ENCODE data around the gene HTR1B.

The HTR1B gene

GRCh38 chr6:77440206-77440976 is 22.9 kb downstream of the HTR1B start:
- Mint-ChIP-seq H3K27me3 (no peaks in the 10 kb centered on the region), H3K4me3 (no peak overlapping the region), H3K9me3 (peaks cover 3% of the 10 kb centered on the region), H3K4me1 (ENCODE audit: low read depth) (no peaks in the 10 kb centered on the region), H3K36me3 (ENCODE audit: low read depth) (no peaks in the 10 kb centered on the region), H3K27ac (no peak overlapping the region)
- no peak for DNase-seq

- DNase-seq = no peak
- H3K27ac Mint-ChIP-seq = no peak overlapping the region
- no peak overlapping the region for H3K4me3 Mint-ChIP-seq
- no peaks in the 10 kb centered on the region for H3K27me3 Mint-ChIP-seq
- no peaks in the 10 kb centered on the region for H3K9me3 Mint-ChIP-seq
- H3K36me3 Mint-ChIP-seq (ENCODE audit: low read depth) = no peaks in the 10 kb centered on the region
- H3K4me1 Mint-ChIP-seq (ENCODE audit: low read depth) = no peaks in the 10 kb centered on the region
Observed at GRCh38 chr6:77433888-77434287, 29.4 kb downstream of the HTR1B start.

- Mint-ChIP-seq H3K4me3 (no peak overlapping the region), H3K27ac (no peak overlapping the region), H3K9me3 (no peaks in the 10 kb centered on the region), H3K27me3 (no peaks in the 10 kb centered on the region), H3K36me3 (ENCODE audit: low read depth) (no peaks in the 10 kb centered on the region), H3K4me1 (ENCODE audit: low read depth) (no peaks in the 10 kb centered on the region)
- no peak for DNase-seq
Observed at GRCh38 chr6:77430504-77430903, 32.8 kb downstream of the HTR1B start.

- H3K27ac Mint-ChIP-seq = no peak overlapping the region
- no peaks in the 10 kb centered on the region for H3K9me3 Mint-ChIP-seq
- H3K4me3 Mint-ChIP-seq = no peak overlapping the region
- no peak for DNase-seq
- no peaks in the 10 kb centered on the region for H3K27me3 Mint-ChIP-seq
- no peaks in the 10 kb centered on the region for H3K36me3 Mint-ChIP-seq (ENCODE audit: low read depth)
- no peaks in the 10 kb centered on the region for H3K4me1 Mint-ChIP-seq (ENCODE audit: low read depth)
Observed at GRCh38 chr6:77425671-77426070, 37.6 kb downstream of the HTR1B start.

GRCh38 chr6:77425216-77425615 is 38.1 kb downstream of the HTR1B start:
- no peak overlapping the region for H3K4me3 Mint-ChIP-seq

GRCh38 chr6:77424761-77425160 is 38.5 kb downstream of the HTR1B start:
- Mint-ChIP-seq H3K9me3 (no peaks in the 10 kb centered on the region), H3K27me3 (no peaks in the 10 kb centered on the region), H3K4me3 (no peak overlapping the region), H3K4me1 (ENCODE audit: low read depth) (no peaks in the 10 kb centered on the region), H3K36me3 (ENCODE audit: low read depth) (no peaks in the 10 kb centered on the region), H3K27ac (no peak overlapping the region)
- no peak for DNase-seq

More at GRCh38 chr6:77425216-77425615, 38.1 kb downstream of the HTR1B start:
- H3K9me3 Mint-ChIP-seq = no peaks in the 10 kb centered on the region
- H3K4me1 Mint-ChIP-seq (ENCODE audit: low read depth) = no peaks in the 10 kb centered on the region
- H3K27ac Mint-ChIP-seq = no peak overlapping the region
- no peak for DNase-seq
- no peaks in the 10 kb centered on the region for H3K27me3 Mint-ChIP-seq
- no peaks in the 10 kb centered on the region for H3K36me3 Mint-ChIP-seq (ENCODE audit: low read depth)

- H3K27ac Mint-ChIP-seq = no peak overlapping the region
- H3K4me1 Mint-ChIP-seq (ENCODE audit: low read depth) = no peaks in the 10 kb centered on the region
- no peaks in the 10 kb centered on the region for H3K36me3 Mint-ChIP-seq (ENCODE audit: low read depth)
Observed at GRCh38 chr6:77416839-77417238, 46.5 kb downstream of the HTR1B start.

GRCh38 chr6:77415706-77416105 is 47.6 kb downstream of the HTR1B start:
- no peak for DNase-seq
- Mint-ChIP-seq H3K9me3 (no peaks in the 10 kb centered on the region), H3K4me3 (no peak overlapping the region), H3K4me1 (ENCODE audit: low read depth) (no peaks in the 10 kb centered on the region), H3K27me3 (no peaks in the 10 kb centered on the region), H3K36me3 (ENCODE audit: low read depth) (no peaks in the 10 kb centered on the region), H3K27ac (no peak overlapping the region)

More at GRCh38 chr6:77416839-77417238, 46.5 kb downstream of the HTR1B start:
- Mint-ChIP-seq H3K4me3 (no peak overlapping the region), H3K9me3 (no peaks in the 10 kb centered on the region), H3K27me3 (no peaks in the 10 kb centered on the region)
- no peak for DNase-seq
